ENCODE measurements around the gene FUCA1.

DNA sequence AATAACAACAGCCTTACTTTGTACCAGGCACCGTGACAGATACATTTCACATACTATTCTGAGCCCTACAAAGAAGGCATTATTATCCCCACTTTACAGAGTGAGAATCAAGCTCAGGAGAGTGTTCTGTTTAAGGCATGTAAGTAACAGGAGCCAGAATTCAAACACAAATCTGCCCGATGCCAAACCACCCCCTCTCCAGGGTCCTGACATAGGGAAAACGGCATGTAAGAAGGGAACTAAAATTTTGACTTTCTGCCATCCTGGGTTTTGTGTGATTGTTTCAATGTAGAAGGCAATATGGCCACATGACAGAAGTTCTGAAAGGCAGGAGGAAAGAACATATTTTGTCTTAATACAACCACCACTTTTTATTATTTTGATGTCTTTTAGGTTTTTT, 5.5 kb downstream of the FUCA1 start:
- TF ChIP-seq POLR2A (IDR thresholded peaks at IDR 0.05) = no peak
- TF ChIP-seq, protein P1, sequence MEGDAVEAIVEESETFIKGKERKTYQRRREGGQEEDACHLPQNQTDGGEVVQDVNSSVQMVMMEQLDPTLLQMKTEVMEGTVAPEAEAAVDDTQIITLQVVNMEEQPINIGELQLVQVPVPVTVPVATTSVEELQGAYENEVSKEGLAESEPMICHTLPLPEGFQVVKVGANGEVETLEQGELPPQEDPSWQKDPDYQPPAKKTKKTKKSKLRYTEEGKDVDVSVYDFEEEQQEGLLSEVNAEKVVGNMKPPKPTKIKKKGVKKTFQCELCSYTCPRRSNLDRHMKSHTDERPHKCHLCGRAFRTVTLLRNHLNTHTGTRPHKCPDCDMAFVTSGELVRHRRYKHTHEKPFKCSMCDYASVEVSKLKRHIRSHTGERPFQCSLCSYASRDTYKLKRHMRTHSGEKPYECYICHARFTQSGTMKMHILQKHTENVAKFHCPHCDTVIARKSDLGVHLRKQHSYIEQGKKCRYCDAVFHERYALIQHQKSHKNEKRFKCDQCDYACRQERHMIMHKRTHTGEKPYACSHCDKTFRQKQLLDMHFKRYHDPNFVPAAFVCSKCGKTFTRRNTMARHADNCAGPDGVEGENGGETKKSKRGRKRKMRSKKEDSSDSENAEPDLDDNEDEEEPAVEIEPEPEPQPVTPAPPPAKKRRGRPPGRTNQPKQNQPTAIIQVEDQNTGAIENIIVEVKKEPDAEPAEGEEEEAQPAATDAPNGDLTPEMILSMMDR (IDR thresholded peaks at IDR 0.05) = no peak
